Sigmoid colon (tissue), 7 donors: ENCODE results near the gene ZNF329. TPM values are rescaled to one million over a fixed set of nuclear protein-coding genes. Genes with fewer than 3 reads are reported as not detected.
A peak's percentile ranks its signal among the peaks of the same experiment; 100 is the strongest.
"Not testable (repeated sequence)": the region's sequence is repeated elsewhere in the genome, so short reads cannot be mapped to it uniquely, and the experiment has no call there.

Source experiments
- DNase-seq: peaks from one replicate; pipeline ENCODE4 v3.0.0-alpha.2; 2019
- H3K27ac ChIP-seq, 4 donors: fragments of 200-600 bp; sonication (generic); one replicate each; pipeline ENCODE4 v1.5.1; 2016 to 2019; ENCODE audit warnings: mild to moderate bottlenecking in 1 of 4
- H3K27me3 ChIP-seq, 3 donors: fragments of 200-600 bp; sonication (generic); one replicate each; pipeline ENCODE4 v1.5.1; 2019; ENCODE audit warnings: mild to moderate bottlenecking in 1 of 3
- H3K36me3 ChIP-seq, 4 donors: fragments of 200-600 bp; sonication (generic); one replicate each; pipeline ENCODE4 v1.5.1; 2016 to 2019
- H3K4me1 ChIP-seq, 4 donors: fragments of 200-600 bp; sonication (generic); one replicate each; pipeline ENCODE4 v1.5.1; 2017 to 2019
- H3K4me3 ChIP-seq, 4 donors: fragments of 200-600 bp; sonication (generic); one replicate each; pipeline ENCODE4 v1.5.1; 2017 to 2019; ENCODE audit warnings: mild to moderate bottlenecking in 2 of 4, moderate library complexity in 1 of 4
- H3K9me3 ChIP-seq, 4 donors: fragments of 200-600 bp in 3 of 4; sonication (generic) in 3 of 4; one replicate each; pipeline versions ENCODE4 v1.5.1 to v1.6.1; 2013 to 2019
- CTCF ChIP-seq, 4 experiments: fragments of 450-650 bp in 3 of 4; fragments of 200-600 bp in 1 of 4; IDR thresholded peaks; one replicate each; pipeline ENCODE4 v1.5.1; 2016 to 2019; ENCODE audit warnings: antibody characterized with exemption in 4 of 4, mild to moderate bottlenecking in 3 of 4, moderate library complexity in 2 of 4
- EP300 ChIP-seq, 4 donors: sonication (generic); formaldehyde crosslinking; IDR thresholded peaks; one replicate each; pipeline ENCODE4 v1.6.1; 2017; ENCODE audit warnings: antibody characterized with exemption in 4 of 4
- POLR2A ChIP-seq, 2 donors: fragments of 450-650 bp; IDR thresholded peaks; one replicate each; pipeline ENCODE4 v1.6.1; 2016; ENCODE audit warnings: antibody characterized with exemption in 2 of 2, mild to moderate bottlenecking in 2 of 2, moderate library complexity in 2 of 2
- POLR2AphosphoS5 ChIP-seq, 4 donors: sonication (generic); formaldehyde crosslinking; IDR thresholded peaks; one replicate each; pipeline ENCODE4 v1.6.1; 2017; ENCODE audit warnings: antibody characterized with exemption in 4 of 4
- WGBS, 2 donors: extraction: QIAGEN DNeasy Blood & Tissue Kit; methylation state at CpG; one replicate each; pipeline ENCODE4 v1.1.7; 2013; 5-methylcytosine and 5-hydroxymethylcytosine counted together
- intact Hi-C: fragments of 100-400 bp; cut with DNase I; formaldehyde crosslinking; loops from one replicate; pipeline ENCODE4 v1.15.1; 2023
- polyA plus RNA-seq, 3 donors: library from polyadenylated mRNA; stranded (reverse); fragments of 200-250 nt; gene quantifications; one replicate each; pipeline ENCODE4 v1.2.3, GENCODE V29; 2013
- total RNA-seq, 4 donors: library from RNA; depleted of rRNA; stranded (reverse); fragments of >200 nt; gene quantifications; one replicate each; pipeline ENCODE4 v1.1.0, GENCODE V29; 2016
- donor health status: healthy with polysubstance abuse.
- donor health status: Bipolar disorder and iron deficiency.
- donor health status: healthy.

ZNF329 gene
- total and polyA plus RNA-seq, 7 donors: 1.6 to 10.2 (median 8.2) TPM

- Histone ChIP-seq H3K27me3 (no peaks in the 10 kb centered on the region), H3K36me3 (no peaks in the 10 kb centered on the region), H3K4me1 (peaks cover 0 to 25% (median 18%) of the 10 kb centered on the region in 4 donors), H3K4me3 (no peak overlapping the region), H3K27ac (no peak overlapping the region), H3K9me3 (peaks cover 5 to 9% (median 6%) of the 10 kb centered on the region in 4 donors)
- intact Hi-C loops: loop anchor here (10.0 kb wide), 1 partner anchor 1052 kb away; no protein-coding TSS in a partner anchor
- WGBS, 2 donors: 91 to 94% methylated on average over 53 of the region's 53 CpGs
- DNase-seq: no peak
- TF ChIP-seq POLR2A (IDR thresholded peaks at IDR 0.05): no peak
- no peak for TF ChIP-seq POLR2AphosphoS5 (IDR thresholded peaks at IDR 0.05)
- no peak for TF ChIP-seq CTCF (IDR thresholded peaks at IDR 0.05)
- no peak for TF ChIP-seq EP300 (IDR thresholded peaks at IDR 0.05)
Measured at GRCh38 chr19:58157045-58157728, 6.6 kb upstream of the ZNF329 start.

DNA sequence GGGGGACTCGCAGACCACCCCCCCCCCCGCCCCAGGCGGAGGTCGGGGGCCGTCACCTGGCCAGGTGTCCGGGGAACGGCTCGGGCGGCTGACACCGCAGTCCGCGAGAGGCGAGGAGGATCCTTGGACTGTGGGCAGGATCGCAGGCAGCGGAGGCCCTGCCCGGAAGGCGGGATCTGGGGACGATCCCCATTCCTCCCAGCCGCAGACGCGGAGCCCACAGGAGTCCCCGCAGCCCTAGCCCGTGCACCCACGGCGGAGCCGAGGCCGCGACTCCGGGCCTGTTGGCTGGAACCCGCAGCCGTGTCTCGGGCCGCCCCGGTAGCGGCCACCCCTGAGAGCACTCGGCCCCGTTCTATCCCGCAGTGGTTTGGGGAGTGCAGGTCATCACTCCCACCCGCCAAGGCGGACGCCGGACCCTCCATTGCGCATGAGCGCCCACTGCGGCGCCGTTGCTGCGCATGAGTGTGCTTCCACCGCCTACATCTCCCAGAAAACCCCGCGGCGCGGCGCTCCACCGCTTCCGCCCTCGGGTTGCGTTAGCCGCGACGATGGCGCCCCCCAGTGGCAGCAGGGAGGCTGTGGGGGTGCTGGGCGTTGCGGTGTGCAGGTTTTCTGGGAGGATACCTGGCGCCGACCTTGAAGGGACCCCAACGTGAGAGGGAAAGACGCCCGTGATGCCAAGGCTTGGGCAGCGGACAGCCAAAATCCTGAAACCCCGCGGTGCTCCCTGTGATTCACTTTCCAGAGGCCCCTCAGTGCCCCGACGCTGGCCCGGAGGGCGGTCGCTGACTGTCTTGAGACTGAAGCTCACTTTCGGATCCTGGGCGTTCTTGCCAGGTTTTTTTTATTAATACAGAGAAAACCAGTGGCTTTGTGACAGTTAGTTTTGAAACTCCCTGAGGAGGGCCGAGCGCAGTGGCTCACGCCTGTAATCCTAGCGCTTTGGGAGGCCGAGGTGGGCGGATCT is 4.4 kb upstream of the ZNF329 start:
- peak overlapping the region; percentile 88 to 99 (median 98) for H3K27ac ChIP-seq
- H3K9me3 ChIP-seq: no peaks in the 10 kb centered on the region
- peak; percentile 97 for DNase-seq
- H3K4me1 ChIP-seq: peaks cover 0 to 33% (median 24%) of the 10 kb centered on the region in 4 donors
- H3K27me3 ChIP-seq: no peaks in the 10 kb centered on the region
- H3K36me3 ChIP-seq: no peaks in the 10 kb centered on the region
- intact Hi-C loops: loop anchor here (1.0 to 10.0 kb wide), 6 partner anchors 56 to 1050 kb away; partner anchors contain the start of genes ZNF256, ZNF606 and ZSCAN18
- peak; percentile 31 to 37 for TF ChIP-seq POLR2A (IDR thresholded peaks at IDR 0.05)
- peak; percentile 96 to 98 (median 97) for TF ChIP-seq CTCF (IDR thresholded peaks at IDR 0.05)
- TF ChIP-seq EP300 (IDR thresholded peaks at IDR 0.05): no peak
- TF ChIP-seq POLR2AphosphoS5 (IDR thresholded peaks at IDR 0.05): peak; percentile 77 to 93 (median 87)
- 3 to 4% methylated on average over 85 of the region's 85 CpGs for WGBS, 2 donors
- H3K4me3 ChIP-seq: peak overlapping the region; percentile 78 to 100 (median 94)

GRCh38 chr19:58154287-58154678 is 3.7 kb upstream of the ZNF329 start:
- peaks cover 0 to 40% (median 30%) of the 10 kb centered on the region in 4 donors for H3K4me1 ChIP-seq
- intact Hi-C loops: loop anchor here (2.0 to 10.0 kb wide), 4 partner anchors 55 to 1049 kb away; partner anchors contain the start of genes ZNF256, ZNF606 and ZSCAN18
- no peaks in the 10 kb centered on the region for H3K36me3 ChIP-seq
- 13 to 15% methylated on average over 12 of the region's 12 CpGs for WGBS, 2 donors
- H3K27ac ChIP-seq: peak overlapping the region; percentile 88 to 99 (median 98)
- no peaks in the 10 kb centered on the region for H3K27me3 ChIP-seq
- peaks cover 0 to under 1% (median 0%) of the 10 kb centered on the region in 4 donors for H3K9me3 ChIP-seq
- TF ChIP-seq EP300 (IDR thresholded peaks at IDR 0.05): no peak
- no peak for TF ChIP-seq POLR2AphosphoS5 (IDR thresholded peaks at IDR 0.05)
- no peak for TF ChIP-seq CTCF (IDR thresholded peaks at IDR 0.05)
- TF ChIP-seq POLR2A (IDR thresholded peaks at IDR 0.05): no peak
- DNase-seq: peak; percentile 69
- H3K4me3 ChIP-seq: peak overlapping the region; percentile 78 to 100 (median 94)

GRCh38 chr19:58153386-58153785 is 2.8 kb upstream of the ZNF329 start:
- intact Hi-C loops: loop anchor here (5.0 to 10.0 kb wide), 2 partner anchors 151 to 1049 kb away; partner anchors contain the start of gene ZNF606
- TF ChIP-seq POLR2AphosphoS5 (IDR thresholded peaks at IDR 0.05) (no peak), POLR2A (IDR thresholded peaks at IDR 0.05) (no peak), EP300 (IDR thresholded peaks at IDR 0.05) (no peak), CTCF (IDR thresholded peaks at IDR 0.05) (no peak)
- Histone ChIP-seq H3K27ac (no peak overlapping the region), H3K9me3 (peaks cover 0 to 4% (median 0%) of the 10 kb centered on the region in 4 donors), H3K4me3 (no peak overlapping the region), H3K4me1 (peaks cover 0 to 44% (median 34%) of the 10 kb centered on the region in 4 donors), H3K27me3 (no peaks in the 10 kb centered on the region), H3K36me3 (no peaks in the 10 kb centered on the region)
- WGBS, 2 donors: 98 to 99% methylated on average over 2 of the region's 2 CpGs
- DNase-seq: no peak

GRCh38 chr19:58147475-58147874 is 3.1 kb downstream of the ZNF329 start:
- 90 to 92% methylated on average over 24 of the region's 28 CpGs for WGBS, 2 donors
- H3K27ac ChIP-seq, DNase-seq, H3K4me3 ChIP-seq, H3K27me3 ChIP-seq, intact Hi-C loops: not testable (repeated sequence)
- Histone ChIP-seq H3K36me3 (peaks cover 0 to 19% (median 9%) of the 10 kb centered on the region in 4 donors), H3K4me1 (peaks cover 0 to 20% (median 16%) of the 10 kb centered on the region in 4 donors), H3K9me3 (peaks cover 11 to 27% (median 20%) of the 10 kb centered on the region in 4 donors)
